GM12878 (cell line): Measurements from ENCODE around the gene PCDHB15. TPM values are rescaled to one million over a fixed set of nuclear protein-coding genes. Genes with fewer than 3 reads are reported as not detected.
"Not testable (repeated sequence)": the region's sequence is repeated elsewhere in the genome, so short reads cannot be mapped to it uniquely, and the experiment has no call there.

ENCODE experiments used
- ATAC-seq: fragments of 200-7000 bp; cut with Tn5 transposase; 3 replicates; pipeline ENCODE4 v1.9.1; 2020; ENCODE audit warnings: mild to moderate bottlenecking, moderate library complexity
- BruUV-seq: library from RNA; stranded (reverse); fragments of 400-500 nt; replicated peaks from 2 replicates; lab custom pipeline; 2021; lab: Mats Ljungman, UMichigan
- CTCF ChIA-PET: fragments of 300-600 bp; sonication (Branson Sonifier 250); formaldehyde crosslinking; extraction: SDS; loops from one replicate; lab custom pipeline; 2021; ENCODE audit warnings: inconsistent platforms; lab: Yijun Ruan, JAX
- POLR2A ChIA-PET: fragments of 350-600 bp; formaldehyde crosslinking; extraction: SDS; loops from one replicate; lab custom pipeline; 2021; ENCODE audit warnings: inconsistent platforms; lab: Charles Lee
- RAD21 ChIA-PET: fragments of 300-600 bp; sonication (Branson Sonifier 250); formaldehyde crosslinking; loops from one replicate; lab custom pipeline; 2023; ENCODE audit warnings: antibody characterized with exemption; ENCODE audit not compliant: unreplicated experiment; lab: Charles Lee
- SMC1A ChIA-PET: fragments of 300-600 bp; sonication (Branson Sonifier 250); formaldehyde crosslinking; loops from one replicate; lab custom pipeline; 2023; ENCODE audit not compliant: unreplicated experiment, uncharacterized antibody; lab: Charles Lee
- DNase-seq: peaks from one replicate; pipeline ENCODE4 v3.0.0-alpha.2; 2011; ENCODE audit warnings: low read depth, low spot score
- FAIRE-seq: peaks from 3 replicates; lab custom pipeline; 2011; peaks lifted over from hg19 to GRCh38; lab: Jason Lieb, UNC
- H2AFZ ChIP-seq: 2 replicates; pipeline ENCODE4 v1.6.0; 2011; ENCODE audit warnings: low read depth, low read length, control low read depth; ENCODE audit not compliant: control insufficient read depth
- H3K27ac ChIP-seq: 2 replicates; pipeline ENCODE4 v1.5.1; 2011; ENCODE audit warnings: control low read depth; ENCODE audit not compliant: control insufficient read depth, insufficient read depth
- H3K27me3 ChIP-seq, 2 experiments: replicated peaks in 1 of 2; 2 replicates each; pipeline versions ENCODE4 v1.6.0 to v1.6.1; 2011; ENCODE audit warnings: low read length in 1 of 2; ENCODE audit not compliant: control insufficient read depth in 2 of 2, insufficient read depth in 2 of 2
- H3K36me3 ChIP-seq, 2 experiments: 2 replicates each; pipeline ENCODE4 v1.5.1; 2011; ENCODE audit warnings: low read length in 1 of 2; ENCODE audit not compliant: control insufficient read depth in 2 of 2, insufficient read depth in 2 of 2
- H3K4me1 ChIP-seq: 2 replicates; pipeline ENCODE4 v1.6.1; 2011; ENCODE audit warnings: mild to moderate bottlenecking, low read length, moderate library complexity, mixed read lengths; ENCODE audit not compliant: control insufficient read depth, insufficient read depth
- H3K4me2 ChIP-seq: 2 replicates; pipeline ENCODE4 v1.6.0; 2011; ENCODE audit warnings: control low read depth; ENCODE audit not compliant: control insufficient read depth, insufficient read depth
- H3K4me3 ChIP-seq: fragments of 200-600 bp; sonication (generic); 2 replicates; pipeline ENCODE4 v1.5.1; 2016
- H3K79me2 ChIP-seq: 2 replicates; pipeline ENCODE4 v1.6.0; 2011; ENCODE audit warnings: low read length; ENCODE audit not compliant: control insufficient read depth, insufficient read depth
- H3K9ac ChIP-seq: 2 replicates; pipeline ENCODE4 v1.8.0; 2011; ENCODE audit warnings: low read length, control low read depth, mixed read lengths; ENCODE audit not compliant: control insufficient read depth, insufficient read depth
- H3K9me3 ChIP-seq: replicated peaks from 3 replicates; pipeline ENCODE4 v1.5.1; 2011; ENCODE audit warnings: mild to moderate bottlenecking, low read length; ENCODE audit not compliant: control insufficient read depth, insufficient read depth
- H4K20me1 ChIP-seq: 2 replicates; pipeline ENCODE4 v1.6.0; 2011; ENCODE audit not compliant: control insufficient read depth, insufficient read depth
- CTCF ChIP-seq, 3 experiments: IDR thresholded peaks in 2 of 3; conservative IDR thresholded peaks in 1 of 3; 2 replicates each; pipeline ENCODE4 v1.5.1; 2011; ENCODE audit warnings: low read depth in 3 of 3, low read length in 3 of 3, mild to moderate bottlenecking in 3 of 3, control low read depth in 2 of 3, moderate library complexity in 2 of 3, inconsistent platforms in 1 of 3, mixed read lengths in 1 of 3; ENCODE audit not compliant: control insufficient read depth in 2 of 3, insufficient read depth in 1 of 3; ENCODE audit errors: extremely low read depth in 1 of 3
- MYB ChIP-seq: fragments of 150-350 bp; IDR thresholded peaks from 2 replicates; pipeline ENCODE4 v1.6.1; 2014; ENCODE audit warnings: mild to moderate bottlenecking, low read depth, low read length, borderline replicate concordance
- PBX3 ChIP-seq: IDR thresholded peaks from 2 replicates; pipeline ENCODE4 v1.6.1; 2011; ENCODE audit warnings: mild to moderate bottlenecking, low read depth, low read length, moderate library complexity; ENCODE audit not compliant: insufficient replicate concordance
- RAD21 ChIP-seq: IDR thresholded peaks from 2 replicates; pipeline ENCODE4 v1.6.1; 2011; ENCODE audit warnings: mild to moderate bottlenecking, low read depth, low read length, moderate library complexity; ENCODE audit not compliant: insufficient read depth
- RB1 ChIP-seq: fragments of 450-650 bp; formaldehyde crosslinking; IDR thresholded peaks from 2 replicates; pipeline ENCODE4 v1.6.1; 2017; ENCODE audit warnings: mild to moderate bottlenecking, borderline replicate concordance
- STAT3 ChIP-seq: IDR thresholded peaks from 2 replicates; pipeline ENCODE4 v1.6.1; 2011; ENCODE audit warnings: low read depth, low read length, improper control_type of control experiment
- TARDBP ChIP-seq: IDR thresholded peaks from 2 replicates; pipeline ENCODE4 v1.6.1; 2016; ENCODE audit warnings: borderline replicate concordance
- TBL1XR1 ChIP-seq: IDR thresholded peaks from 2 replicates; pipeline ENCODE4 v1.6.1; 2012; ENCODE audit warnings: low read depth, low read length, improper control_type of control experiment
- YY1 ChIP-seq: IDR thresholded peaks from 2 replicates; pipeline ENCODE4 v1.6.1; 2011; ENCODE audit warnings: low read depth, mild to moderate bottlenecking, low read length
- ZNF207 ChIP-seq: fragments of 450-650 bp; IDR thresholded peaks from 2 replicates; pipeline ENCODE4 v1.6.1; 2014; ENCODE audit warnings: antibody characterized with exemption, mild to moderate bottlenecking, borderline replicate concordance
- WGBS: methylation state at CpG from one replicate; pipeline ENCODE4 v1.1.6; 2016; ENCODE audit warnings: low lambda C conversion rate; ENCODE audit not compliant: insufficient replicate concordance, insufficient coverage; ENCODE audit errors: missing lambda C conversion rate; 5-methylcytosine and 5-hydroxymethylcytosine counted together
- in situ Hi-C: fragments of 300-500 bp; cut with MboI; formaldehyde crosslinking; loops from 9 replicates; pipeline ENCODE4 v1.14.3; 2018; ENCODE audit warnings: mixed read lengths
- intact Hi-C: fragments of 100-400 bp; cut with micrococcal nuclease; formaldehyde crosslinking; loops from one replicate; pipeline ENCODE4 v1.14.2; 2022; ENCODE audit not compliant: unreplicated experiment
- polyA plus RNA-seq, 11 experiments: library from polyadenylated mRNA; depleted of rRNA in 4 of 11; unstranded in 6 of 11; stranded (reverse) in 5 of 11; fragments of >200 nt; fragmentation: Nextera tagmentation in 4 of 11; fragmentation: Illumina TruSeq in 1 of 11; extraction: Ambion mirVana in 4 of 11; extraction: Trizol in 1 of 11; gene quantifications; 1 replicate in 1 of 11; 2 replicates in 10 of 11; pipeline versions ENCODE4 v1.2.1 to v1.2.3, GENCODE V29; 2011 to 2016; ENCODE audit warnings: inconsistent platforms in 2 of 11, missing spikeins in 2 of 11, low read depth in 1 of 11
- total RNA-seq, 4 experiments: library from RNA; depleted of rRNA in 3 of 4; stranded (reverse); fragments of >200 nt in 3 of 4; fragmentation: Illumina TruSeq in 1 of 4; extraction: Trizol in 1 of 4; gene quantifications; 2 replicates each; pipeline versions ENCODE4 v1.2.1 to v1.2.3, GENCODE V29; 2013 to 2021

The PCDHB15 gene
- total and polyA plus RNA-seq, 10 of the 15 experiments (the other 5 are each of a cell fraction or from before 2014, with no cell fraction given): 0.01 to 0.10 TPM; not detected in 8

- POLR2A ChIA-PET, FAIRE-seq, intact Hi-C loops, H3K9ac ChIP-seq, H4K20me1 ChIP-seq, H3K79me2 ChIP-seq, DNase-seq, H2AFZ ChIP-seq, H3K9me3 ChIP-seq, H3K4me2 ChIP-seq, H3K4me1 ChIP-seq, H3K36me3 ChIP-seq, ATAC-seq, H3K27ac ChIP-seq, H3K4me3 ChIP-seq, RAD21 ChIA-PET, SMC1A ChIA-PET, CTCF ChIA-PET, H3K27me3 ChIP-seq, BruUV-seq: not testable (repeated sequence)
- 76% methylated on average over 17 of the region's 26 CpGs for WGBS
- in situ Hi-C loops: loop anchor here (25.0 kb wide), 1 partner anchor 346 kb away; no protein-coding TSS in a partner anchor
Observed at GRCh38 chr5:141216035-141216434, 29.2 kb upstream of the PCDHB15 start.

- Histone ChIP-seq H3K4me2 (no peak within 1 kb of the TSS), H3K36me3 (no peaks in the 10 kb centered on the region), H2AFZ (no peak within 1 kb of the TSS), H3K27ac (no peak within 1 kb of the TSS), H3K9me3 (no peaks in the 10 kb centered on the region; the same call in 1 of the 3 replicates), H4K20me1 (no peaks in the 10 kb centered on the region), H3K27me3 (no peaks in the 10 kb centered on the region), H3K79me2 (no peaks in the 10 kb centered on the region), H3K9ac (no peak within 1 kb of the TSS), H3K4me1 (no peaks in the 10 kb centered on the region), H3K4me3 (no peak within 1 kb of the TSS)
- FAIRE-seq (no peak), DNase-seq (no peak), ATAC-seq (no peak)
- intact Hi-C loops: no loop called here
- ChIA-PET POLR2A (no interaction called here), CTCF (interaction anchor here (1.0 to 2.1 kb wide), 6 partner anchors 10 to 344 kb away, joined by 3 to 10 read pairs (median 6); partner anchors contain the start of genes PCDHGA10 and PCDHGB3), RAD21 (interaction anchor here (1.6 kb wide), 2 partner anchors 334 to 340 kb away, joined by 5 to 6 read pairs; no protein-coding TSS in a partner anchor), SMC1A (interaction anchor here (0.7 kb wide), 1 partner anchor 36 kb away, joined by 3 read pairs; the partner anchor contains the start of gene PCDHB9)
- WGBS: 7% methylated on average over 15 of the region's 15 CpGs
- no peak for TF ChIP-seq MYB
- peak in 1 of 3 experiments; percentile 25; a peak in 1 of 6 replicates for TF ChIP-seq CTCF (IDR thresholded peaks at IDR 0.05 in 2 of 3, conservative IDR thresholded peaks at IDR 0.05 in 1 of 3; ENCODE audit: control insufficient read depth in 2 of 3, extremely low read depth in 1 of 3, insufficient read depth in 1 of 3, low read depth in 3 of 3, low read length in 3 of 3)
- TF ChIP-seq STAT3: no peak
- no peak for TF ChIP-seq PBX3
- TF ChIP-seq TARDBP: no peak
- TF ChIP-seq RB1: no peak
- TF ChIP-seq YY1: no peak
- no peak for TF ChIP-seq TBL1XR1
- peak; percentile 34; the same call in 1 of the 2 replicates for TF ChIP-seq RAD21
- no peak for TF ChIP-seq ZNF207
- in situ Hi-C loops: loop anchor here (25.0 kb wide), 1 partner anchor 339 kb away; no protein-coding TSS in a partner anchor
- BruUV-seq: no TSS peak
Observed at GRCh38 chr5:141223112-141223783, 21.9 kb upstream of the PCDHB15 start, which contains the start of gene PCDHB14. PCDHB14 (plus strand) TSS chr5:141223343; CDS start chr5:141223506, 163 bp downstream.
